ENCODE results near the gene BACE2.

DNA sequence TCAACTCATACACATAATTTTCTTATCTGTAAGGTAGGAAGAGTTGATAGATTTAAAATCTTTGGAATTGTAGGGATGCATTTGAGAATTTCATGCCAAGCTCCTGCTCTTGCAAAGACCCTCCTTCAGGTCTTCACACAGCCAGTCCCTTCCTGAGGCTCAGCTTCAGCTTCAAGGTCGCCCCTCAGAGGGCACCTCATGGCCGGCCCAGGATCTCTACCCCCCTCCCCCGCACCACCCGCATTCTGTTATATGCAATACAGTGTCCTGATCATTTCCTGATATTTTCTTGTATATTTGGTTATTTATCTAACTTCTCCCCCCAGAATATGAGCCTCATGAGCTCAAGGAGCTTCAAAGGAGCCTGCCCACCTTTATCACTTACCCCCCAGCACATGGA lies 47.0 kb upstream of the BACE2 start:
- TF ChIP-seq, protein P1, sequence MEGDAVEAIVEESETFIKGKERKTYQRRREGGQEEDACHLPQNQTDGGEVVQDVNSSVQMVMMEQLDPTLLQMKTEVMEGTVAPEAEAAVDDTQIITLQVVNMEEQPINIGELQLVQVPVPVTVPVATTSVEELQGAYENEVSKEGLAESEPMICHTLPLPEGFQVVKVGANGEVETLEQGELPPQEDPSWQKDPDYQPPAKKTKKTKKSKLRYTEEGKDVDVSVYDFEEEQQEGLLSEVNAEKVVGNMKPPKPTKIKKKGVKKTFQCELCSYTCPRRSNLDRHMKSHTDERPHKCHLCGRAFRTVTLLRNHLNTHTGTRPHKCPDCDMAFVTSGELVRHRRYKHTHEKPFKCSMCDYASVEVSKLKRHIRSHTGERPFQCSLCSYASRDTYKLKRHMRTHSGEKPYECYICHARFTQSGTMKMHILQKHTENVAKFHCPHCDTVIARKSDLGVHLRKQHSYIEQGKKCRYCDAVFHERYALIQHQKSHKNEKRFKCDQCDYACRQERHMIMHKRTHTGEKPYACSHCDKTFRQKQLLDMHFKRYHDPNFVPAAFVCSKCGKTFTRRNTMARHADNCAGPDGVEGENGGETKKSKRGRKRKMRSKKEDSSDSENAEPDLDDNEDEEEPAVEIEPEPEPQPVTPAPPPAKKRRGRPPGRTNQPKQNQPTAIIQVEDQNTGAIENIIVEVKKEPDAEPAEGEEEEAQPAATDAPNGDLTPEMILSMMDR (IDR thresholded peaks at IDR 0.05) = no peak
- TF ChIP-seq SMC3 (IDR thresholded peaks at IDR 0.05) (no peak), SREBF2 (IDR thresholded peaks at IDR 0.05) (no peak), POLR2A (IDR thresholded peaks at IDR 0.05; ENCODE audit: low read length) (no peak), CHD4 (IDR thresholded peaks at IDR 0.05; ENCODE audit: borderline replicate concordance) (no peak), RFX5 (IDR thresholded peaks at IDR 0.05) (no peak), ZFP36 (IDR thresholded peaks at IDR 0.05; ENCODE audit: borderline replicate concordance, partially characterized antibody) (no peak), BHLHE40 (IDR thresholded peaks at IDR 0.05; ENCODE audit: low read depth, low read length) (no peak), GATA3 (IDR thresholded peaks at IDR 0.05; ENCODE audit: borderline replicate concordance) (no peak)
- TF ChIP-seq, protein P2, sequence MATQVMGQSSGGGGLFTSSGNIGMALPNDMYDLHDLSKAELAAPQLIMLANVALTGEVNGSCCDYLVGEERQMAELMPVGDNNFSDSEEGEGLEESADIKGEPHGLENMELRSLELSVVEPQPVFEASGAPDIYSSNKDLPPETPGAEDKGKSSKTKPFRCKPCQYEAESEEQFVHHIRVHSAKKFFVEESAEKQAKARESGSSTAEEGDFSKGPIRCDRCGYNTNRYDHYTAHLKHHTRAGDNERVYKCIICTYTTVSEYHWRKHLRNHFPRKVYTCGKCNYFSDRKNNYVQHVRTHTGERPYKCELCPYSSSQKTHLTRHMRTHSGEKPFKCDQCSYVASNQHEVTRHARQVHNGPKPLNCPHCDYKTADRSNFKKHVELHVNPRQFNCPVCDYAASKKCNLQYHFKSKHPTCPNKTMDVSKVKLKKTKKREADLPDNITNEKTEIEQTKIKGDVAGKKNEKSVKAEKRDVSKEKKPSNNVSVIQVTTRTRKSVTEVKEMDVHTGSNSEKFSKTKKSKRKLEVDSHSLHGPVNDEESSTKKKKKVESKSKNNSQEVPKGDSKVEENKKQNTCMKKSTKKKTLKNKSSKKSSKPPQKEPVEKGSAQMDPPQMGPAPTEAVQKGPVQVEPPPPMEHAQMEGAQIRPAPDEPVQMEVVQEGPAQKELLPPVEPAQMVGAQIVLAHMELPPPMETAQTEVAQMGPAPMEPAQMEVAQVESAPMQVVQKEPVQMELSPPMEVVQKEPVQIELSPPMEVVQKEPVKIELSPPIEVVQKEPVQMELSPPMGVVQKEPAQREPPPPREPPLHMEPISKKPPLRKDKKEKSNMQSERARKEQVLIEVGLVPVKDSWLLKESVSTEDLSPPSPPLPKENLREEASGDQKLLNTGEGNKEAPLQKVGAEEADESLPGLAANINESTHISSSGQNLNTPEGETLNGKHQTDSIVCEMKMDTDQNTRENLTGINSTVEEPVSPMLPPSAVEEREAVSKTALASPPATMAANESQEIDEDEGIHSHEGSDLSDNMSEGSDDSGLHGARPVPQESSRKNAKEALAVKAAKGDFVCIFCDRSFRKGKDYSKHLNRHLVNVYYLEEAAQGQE (IDR thresholded peaks at IDR 0.05) = no peak
- TF ChIP-seq, protein P3, sequence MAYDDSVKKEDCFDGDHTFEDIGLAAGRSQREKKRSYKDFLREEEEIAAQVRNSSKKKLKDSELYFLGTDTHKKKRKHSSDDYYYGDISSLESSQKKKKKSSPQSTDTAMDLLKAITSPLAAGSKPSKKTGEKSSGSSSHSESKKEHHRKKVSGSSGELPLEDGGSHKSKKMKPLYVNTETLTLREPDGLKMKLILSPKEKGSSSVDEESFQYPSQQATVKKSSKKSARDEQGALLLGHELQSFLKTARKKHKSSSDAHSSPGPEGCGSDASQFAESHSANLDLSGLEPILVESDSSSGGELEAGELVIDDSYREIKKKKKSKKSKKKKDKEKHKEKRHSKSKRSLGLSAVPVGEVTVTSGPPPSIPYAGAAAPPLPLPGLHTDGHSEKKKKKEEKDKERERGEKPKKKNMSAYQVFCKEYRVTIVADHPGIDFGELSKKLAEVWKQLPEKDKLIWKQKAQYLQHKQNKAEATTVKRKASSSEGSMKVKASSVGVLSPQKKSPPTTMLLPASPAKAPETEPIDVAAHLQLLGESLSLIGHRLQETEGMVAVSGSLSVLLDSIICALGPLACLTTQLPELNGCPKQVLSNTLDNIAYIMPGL (CRISPR knock-in tag; IDR thresholded peaks at IDR 0.05; ENCODE audit: borderline replicate concordance) = no peak
- TF ChIP-seq, protein P4, sequence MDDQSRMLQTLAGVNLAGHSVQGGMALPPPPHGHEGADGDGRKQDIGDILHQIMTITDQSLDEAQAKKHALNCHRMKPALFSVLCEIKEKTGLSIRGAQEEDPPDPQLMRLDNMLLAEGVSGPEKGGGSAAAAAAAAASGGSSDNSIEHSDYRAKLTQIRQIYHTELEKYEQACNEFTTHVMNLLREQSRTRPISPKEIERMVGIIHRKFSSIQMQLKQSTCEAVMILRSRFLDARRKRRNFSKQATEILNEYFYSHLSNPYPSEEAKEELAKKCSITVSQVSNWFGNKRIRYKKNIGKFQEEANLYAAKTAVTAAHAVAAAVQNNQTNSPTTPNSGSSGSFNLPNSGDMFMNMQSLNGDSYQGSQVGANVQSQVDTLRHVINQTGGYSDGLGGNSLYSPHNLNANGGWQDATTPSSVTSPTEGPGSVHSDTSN (IDR thresholded peaks at IDR 0.05) = no peak
